ENCODE results near the gene PIAS2. TPM values are rescaled to one million over a fixed set of nuclear protein-coding genes. Genes with fewer than 3 reads are reported as not detected.

Gene PIAS2
- total and polyA plus RNA-seq, 9 of the 15 experiments (the other 6 are each of a cell fraction or from before 2014, with no cell fraction given): 2.9 to 23.9 (median 12.0) TPM

GRCh38 chr18:46899274-46899948 lies 17.9 kb downstream of the PIAS2 start (continued):
- TF ChIP-seq, protein P1, sequence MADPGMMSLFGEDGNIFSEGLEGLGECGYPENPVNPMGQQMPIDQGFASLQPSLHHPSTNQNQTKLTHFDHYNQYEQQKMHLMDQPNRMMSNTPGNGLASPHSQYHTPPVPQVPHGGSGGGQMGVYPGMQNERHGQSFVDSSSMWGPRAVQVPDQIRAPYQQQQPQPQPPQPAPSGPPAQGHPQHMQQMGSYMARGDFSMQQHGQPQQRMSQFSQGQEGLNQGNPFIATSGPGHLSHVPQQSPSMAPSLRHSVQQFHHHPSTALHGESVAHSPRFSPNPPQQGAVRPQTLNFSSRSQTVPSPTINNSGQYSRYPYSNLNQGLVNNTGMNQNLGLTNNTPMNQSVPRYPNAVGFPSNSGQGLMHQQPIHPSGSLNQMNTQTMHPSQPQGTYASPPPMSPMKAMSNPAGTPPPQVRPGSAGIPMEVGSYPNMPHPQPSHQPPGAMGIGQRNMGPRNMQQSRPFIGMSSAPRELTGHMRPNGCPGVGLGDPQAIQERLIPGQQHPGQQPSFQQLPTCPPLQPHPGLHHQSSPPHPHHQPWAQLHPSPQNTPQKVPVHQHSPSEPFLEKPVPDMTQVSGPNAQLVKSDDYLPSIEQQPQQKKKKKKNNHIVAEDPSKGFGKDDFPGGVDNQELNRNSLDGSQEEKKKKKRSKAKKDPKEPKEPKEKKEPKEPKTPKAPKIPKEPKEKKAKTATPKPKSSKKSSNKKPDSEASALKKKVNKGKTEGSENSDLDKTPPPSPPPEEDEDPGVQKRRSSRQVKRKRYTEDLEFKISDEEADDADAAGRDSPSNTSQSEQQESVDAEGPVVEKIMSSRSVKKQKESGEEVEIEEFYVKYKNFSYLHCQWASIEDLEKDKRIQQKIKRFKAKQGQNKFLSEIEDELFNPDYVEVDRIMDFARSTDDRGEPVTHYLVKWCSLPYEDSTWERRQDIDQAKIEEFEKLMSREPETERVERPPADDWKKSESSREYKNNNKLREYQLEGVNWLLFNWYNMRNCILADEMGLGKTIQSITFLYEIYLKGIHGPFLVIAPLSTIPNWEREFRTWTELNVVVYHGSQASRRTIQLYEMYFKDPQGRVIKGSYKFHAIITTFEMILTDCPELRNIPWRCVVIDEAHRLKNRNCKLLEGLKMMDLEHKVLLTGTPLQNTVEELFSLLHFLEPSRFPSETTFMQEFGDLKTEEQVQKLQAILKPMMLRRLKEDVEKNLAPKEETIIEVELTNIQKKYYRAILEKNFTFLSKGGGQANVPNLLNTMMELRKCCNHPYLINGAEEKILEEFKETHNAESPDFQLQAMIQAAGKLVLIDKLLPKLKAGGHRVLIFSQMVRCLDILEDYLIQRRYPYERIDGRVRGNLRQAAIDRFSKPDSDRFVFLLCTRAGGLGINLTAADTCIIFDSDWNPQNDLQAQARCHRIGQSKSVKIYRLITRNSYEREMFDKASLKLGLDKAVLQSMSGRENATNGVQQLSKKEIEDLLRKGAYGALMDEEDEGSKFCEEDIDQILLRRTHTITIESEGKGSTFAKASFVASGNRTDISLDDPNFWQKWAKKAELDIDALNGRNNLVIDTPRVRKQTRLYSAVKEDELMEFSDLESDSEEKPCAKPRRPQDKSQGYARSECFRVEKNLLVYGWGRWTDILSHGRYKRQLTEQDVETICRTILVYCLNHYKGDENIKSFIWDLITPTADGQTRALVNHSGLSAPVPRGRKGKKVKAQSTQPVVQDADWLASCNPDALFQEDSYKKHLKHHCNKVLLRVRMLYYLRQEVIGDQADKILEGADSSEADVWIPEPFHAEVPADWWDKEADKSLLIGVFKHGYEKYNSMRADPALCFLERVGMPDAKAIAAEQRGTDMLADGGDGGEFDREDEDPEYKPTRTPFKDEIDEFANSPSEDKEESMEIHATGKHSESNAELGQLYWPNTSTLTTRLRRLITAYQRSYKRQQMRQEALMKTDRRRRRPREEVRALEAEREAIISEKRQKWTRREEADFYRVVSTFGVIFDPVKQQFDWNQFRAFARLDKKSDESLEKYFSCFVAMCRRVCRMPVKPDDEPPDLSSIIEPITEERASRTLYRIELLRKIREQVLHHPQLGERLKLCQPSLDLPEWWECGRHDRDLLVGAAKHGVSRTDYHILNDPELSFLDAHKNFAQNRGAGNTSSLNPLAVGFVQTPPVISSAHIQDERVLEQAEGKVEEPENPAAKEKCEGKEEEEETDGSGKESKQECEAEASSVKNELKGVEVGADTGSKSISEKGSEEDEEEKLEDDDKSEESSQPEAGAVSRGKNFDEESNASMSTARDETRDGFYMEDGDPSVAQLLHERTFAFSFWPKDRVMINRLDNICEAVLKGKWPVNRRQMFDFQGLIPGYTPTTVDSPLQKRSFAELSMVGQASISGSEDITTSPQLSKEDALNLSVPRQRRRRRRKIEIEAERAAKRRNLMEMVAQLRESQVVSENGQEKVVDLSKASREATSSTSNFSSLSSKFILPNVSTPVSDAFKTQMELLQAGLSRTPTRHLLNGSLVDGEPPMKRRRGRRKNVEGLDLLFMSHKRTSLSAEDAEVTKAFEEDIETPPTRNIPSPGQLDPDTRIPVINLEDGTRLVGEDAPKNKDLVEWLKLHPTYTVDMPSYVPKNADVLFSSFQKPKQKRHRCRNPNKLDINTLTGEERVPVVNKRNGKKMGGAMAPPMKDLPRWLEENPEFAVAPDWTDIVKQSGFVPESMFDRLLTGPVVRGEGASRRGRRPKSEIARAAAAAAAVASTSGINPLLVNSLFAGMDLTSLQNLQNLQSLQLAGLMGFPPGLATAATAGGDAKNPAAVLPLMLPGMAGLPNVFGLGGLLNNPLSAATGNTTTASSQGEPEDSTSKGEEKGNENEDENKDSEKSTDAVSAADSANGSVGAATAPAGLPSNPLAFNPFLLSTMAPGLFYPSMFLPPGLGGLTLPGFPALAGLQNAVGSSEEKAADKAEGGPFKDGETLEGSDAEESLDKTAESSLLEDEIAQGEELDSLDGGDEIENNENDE (IDR thresholded peaks at IDR 0.05; ENCODE audit: low read depth, low read length): no peak
- no peak for TF ChIP-seq ETV6 (IDR thresholded peaks at IDR 0.05; ENCODE audit: borderline replicate concordance in 1 of 2, low read depth in 2 of 2, low read length in 1 of 2)
- TF ChIP-seq ETV6 (CRISPR knock-in tag; IDR thresholded peaks at IDR 0.05; ENCODE audit: borderline replicate concordance): no peak
- TF ChIP-seq ZC3H11A (IDR thresholded peaks at IDR 0.05; ENCODE audit: low read depth, low read length): no peak
- no peak for TF ChIP-seq HEY1 (CRISPR knock-in tag; IDR thresholded peaks at IDR 0.05; ENCODE audit: borderline replicate concordance)
- TF ChIP-seq ZNF77 (CRISPR knock-in tag; IDR thresholded peaks at IDR 0.05): no peak
- TF ChIP-seq MNT (conservative IDR thresholded peaks at IDR 0.05): no peak
